ENCODE measurements around the gene HTR5A.

HTR5A gene

GRCh38 chr7:155108144-155108901 lies 38.2 kb downstream of the HTR5A start:
- Histone ChIP-seq H3K27ac (ENCODE audit: low read length) (no peak overlapping the region), H3K4me2 (ENCODE audit: insufficient read depth, low read length) (no peak overlapping the region), H3K36me3 (ENCODE audit: insufficient read depth, low read length) (no peaks in the 10 kb centered on the region), H2AFZ (ENCODE audit: low read depth, low read length) (no peak overlapping the region), H3K4me1 (ENCODE audit: insufficient read depth, low read length) (no peaks in the 10 kb centered on the region), H3K79me2 (ENCODE audit: insufficient read depth, low read length) (no peaks in the 10 kb centered on the region), H3K9ac (ENCODE audit: low read depth, low read length) (no peak overlapping the region), H4K20me1 (ENCODE audit: insufficient read depth, low read length) (no peaks in the 10 kb centered on the region), H3K9me3 (ENCODE audit: insufficient read depth, low read length, severe bottlenecking) (no peaks in the 10 kb centered on the region), H3K4me3 (ENCODE audit: low read depth in 1 of 2, low read length in 2 of 2) (no peak overlapping the region), H3K27me3 (ENCODE audit: insufficient read depth, low read length, poor library complexity) (peaks cover 13% of the 10 kb centered on the region)
- ATAC-seq (ENCODE audit: insufficient read depth, low read depth) = no peak
- no peak for DNase-seq
- TF ChIP-seq CTCF (IDR thresholded peaks at IDR 0.05; ENCODE audit: borderline replicate concordance, extremely low read depth, low read length, poor library complexity, severe bottlenecking) (no peak), EZH2 (IDR thresholded peaks at IDR 0.05; ENCODE audit: borderline replicate concordance, low read depth, low read length, severe bottlenecking) (no peak)

GRCh38 chr7:155109121-155109520 lies 39.0 kb downstream of the HTR5A start:
- ATAC-seq (ENCODE audit: insufficient read depth, low read depth) = no peak
- Histone ChIP-seq H3K4me3 (ENCODE audit: low read depth in 1 of 2, low read length in 2 of 2) (no peak overlapping the region), H2AFZ (ENCODE audit: low read depth, low read length) (no peak overlapping the region), H3K4me1 (ENCODE audit: insufficient read depth, low read length) (no peaks in the 10 kb centered on the region), H3K9ac (ENCODE audit: low read depth, low read length) (no peak overlapping the region), H3K9me3 (ENCODE audit: insufficient read depth, low read length, severe bottlenecking) (no peaks in the 10 kb centered on the region), H3K79me2 (ENCODE audit: insufficient read depth, low read length) (no peaks in the 10 kb centered on the region), H3K27me3 (ENCODE audit: insufficient read depth, low read length, poor library complexity) (peaks cover 13% of the 10 kb centered on the region), H3K36me3 (ENCODE audit: insufficient read depth, low read length) (no peaks in the 10 kb centered on the region), H3K4me2 (ENCODE audit: insufficient read depth, low read length) (no peak overlapping the region), H4K20me1 (ENCODE audit: insufficient read depth, low read length) (no peaks in the 10 kb centered on the region), H3K27ac (ENCODE audit: low read length) (no peak overlapping the region)
- no peak for DNase-seq
- no peak for TF ChIP-seq CTCF (IDR thresholded peaks at IDR 0.05; ENCODE audit: borderline replicate concordance, extremely low read depth, low read length, poor library complexity, severe bottlenecking)
- TF ChIP-seq EZH2 (IDR thresholded peaks at IDR 0.05; ENCODE audit: borderline replicate concordance, low read depth, low read length, severe bottlenecking) = no peak

- Histone ChIP-seq H3K4me2 (ENCODE audit: insufficient read depth, low read length) (no peak overlapping the region), H3K9ac (ENCODE audit: low read depth, low read length) (no peak overlapping the region)
- ATAC-seq (ENCODE audit: insufficient read depth, low read depth) = no peak
Measured at GRCh38 chr7:155115288-155115687, 45.2 kb downstream of the HTR5A start.

More at GRCh38 chr7:155115288-155115687, 45.2 kb downstream of the HTR5A start:
- Histone ChIP-seq H3K4me1 (ENCODE audit: insufficient read depth, low read length) (no peaks in the 10 kb centered on the region), H3K79me2 (ENCODE audit: insufficient read depth, low read length) (no peaks in the 10 kb centered on the region), H3K27me3 (ENCODE audit: insufficient read depth, low read length, poor library complexity) (no peaks in the 10 kb centered on the region), H2AFZ (ENCODE audit: low read depth, low read length) (no peak overlapping the region), H3K4me3 (ENCODE audit: low read depth in 1 of 2, low read length in 2 of 2) (no peak overlapping the region), H4K20me1 (ENCODE audit: insufficient read depth, low read length) (no peaks in the 10 kb centered on the region), H3K9me3 (ENCODE audit: insufficient read depth, low read length, severe bottlenecking) (peaks cover 4% of the 10 kb centered on the region), H3K27ac (ENCODE audit: low read length) (no peak overlapping the region), H3K36me3 (ENCODE audit: insufficient read depth, low read length) (no peaks in the 10 kb centered on the region)
- no peak for TF ChIP-seq EZH2 (IDR thresholded peaks at IDR 0.05; ENCODE audit: borderline replicate concordance, low read depth, low read length, severe bottlenecking)
- TF ChIP-seq CTCF (IDR thresholded peaks at IDR 0.05; ENCODE audit: borderline replicate concordance, extremely low read depth, low read length, poor library complexity, severe bottlenecking) = no peak
- DNase-seq = no peak
